Activated CD8-positive, alpha-beta memory T cell treated with anti-CD3 and anti-CD28 coated beads, Interleukin-2, amount 10 ng/mL, durations not matched to agents 7 days and 5 days (primary cell): ENCODE measurements around the gene SLC27A4. TPM values are rescaled to one million over a fixed set of nuclear protein-coding genes. Genes with fewer than 3 reads are reported as not detected.
A peak's percentile ranks its signal among the peaks of the same experiment; 100 is the strongest.

ENCODE experiments used
- ATAC-seq: fragments of 150-1000 bp; cut with Tn5 transposase; one replicate; pipeline ENCODE4 v1.10.0; 2021; ENCODE audit warnings: moderate library complexity
- CTCF ChIA-PET: fragments of 350-600 bp; sonication (Branson Sonifier 250); formaldehyde crosslinking; loops from one replicate; lab custom pipeline; 2021; ENCODE audit warnings: antibody characterized with exemption; lab: Charles Lee
- DNase-seq: peaks from one replicate; pipeline ENCODE4 v3.0.0-alpha.2; 2020
- H3K27ac Mint-ChIP-seq: one replicate; pipeline ENCODE4 v1.8.0; 2021; ENCODE audit warnings: mild to moderate bottlenecking, mixed read lengths
- H3K27me3 Mint-ChIP-seq: one replicate; pipeline ENCODE4 v1.8.0; 2021; ENCODE audit warnings: mixed read lengths
- H3K36me3 Mint-ChIP-seq: one replicate; pipeline ENCODE4 v1.8.0; 2021; ENCODE audit warnings: mild to moderate bottlenecking, mixed read lengths
- H3K4me1 Mint-ChIP-seq: one replicate; pipeline ENCODE4 v1.8.0; 2021; ENCODE audit warnings: mixed read lengths
- H3K4me3 Mint-ChIP-seq: one replicate; pipeline ENCODE4 v1.8.0; 2021; ENCODE audit warnings: mild to moderate bottlenecking, moderate library complexity, mixed read lengths
- H3K9me3 Mint-ChIP-seq: one replicate; pipeline ENCODE4 v1.8.0; 2022; ENCODE audit warnings: low read depth, mixed read lengths
- total RNA-seq, 2 experiments: library from RNA; stranded (reverse); gene quantifications; one replicate each; pipeline ENCODE4 v1.2.3, GENCODE V29; 2021

Gene SLC27A4
- total RNA-seq, 2 experiments from 2014 or later = 19.3 to 26.1 TPM

- no peak for ATAC-seq
- H3K36me3 Mint-ChIP-seq = no peaks in the 10 kb centered on the region
- peaks cover 13% of the 10 kb centered on the region for H3K4me1 Mint-ChIP-seq
- H3K27ac Mint-ChIP-seq = no peak overlapping the region
- no peaks in the 10 kb centered on the region for H3K27me3 Mint-ChIP-seq
- CTCF ChIA-PET = interaction anchor here (1.0 to 3.8 kb wide), 7 partner anchors 10 to 75 kb away, joined by 3 to 51 read pairs (median 8); partner anchors contain the start of genes CERCAM and URM1
- no peak for DNase-seq
- H3K9me3 Mint-ChIP-seq = no peaks in the 10 kb centered on the region
- H3K4me3 Mint-ChIP-seq = no peak overlapping the region
These were observed 20.5 kb downstream of the SLC27A4 start for GRCh38 chr9:128360826-128361225.

- H3K27me3 Mint-ChIP-seq = no peaks in the 10 kb centered on the region
- no peak overlapping the region for H3K4me3 Mint-ChIP-seq
- peaks cover 13% of the 10 kb centered on the region for H3K4me1 Mint-ChIP-seq
- ATAC-seq = no peak
- H3K27ac Mint-ChIP-seq = peak overlapping the region; percentile 79
- CTCF ChIA-PET = interaction anchor here (1.0 to 4.8 kb wide), 32 partner anchors 10 to 246 kb away, joined by 3 to 51 read pairs (median 4); partner anchors contain the start of genes CERCAM, GOLGA2, SPTAN1 and SWI5
- no peaks in the 10 kb centered on the region for H3K9me3 Mint-ChIP-seq
- no peaks in the 10 kb centered on the region for H3K36me3 Mint-ChIP-seq
- no peak for DNase-seq
These were observed 21.1 kb downstream of the SLC27A4 start for GRCh38 chr9:128361296-128361985.

GRCh38 chr9:128361986-128362646 lies 21.8 kb downstream of the SLC27A4 start:
- H3K27ac Mint-ChIP-seq = peak overlapping the region; percentile 79
- ATAC-seq = peak; percentile 91
- H3K4me3 Mint-ChIP-seq = peak overlapping the region; percentile 60
- H3K4me1 Mint-ChIP-seq = peaks cover 13% of the 10 kb centered on the region
- H3K27me3 Mint-ChIP-seq = no peaks in the 10 kb centered on the region
- no peaks in the 10 kb centered on the region for H3K36me3 Mint-ChIP-seq
- H3K9me3 Mint-ChIP-seq = no peaks in the 10 kb centered on the region
- CTCF ChIA-PET = interaction anchor here (0.6 to 4.8 kb wide), 44 partner anchors 9 to 482 kb away, joined by 3 to 51 read pairs (median 4); partner anchors contain the start of genes CERCAM, GOLGA2, SPTAN1 and SWI5
- DNase-seq = peak; percentile 81

GRCh38 chr9:128362774-128363173 lies 22.4 kb downstream of the SLC27A4 start:
- Mint-ChIP-seq H3K36me3 (no peaks in the 10 kb centered on the region), H3K27me3 (no peaks in the 10 kb centered on the region)
- CTCF ChIA-PET = interaction anchor here (0.6 to 4.8 kb wide), 39 partner anchors 9 to 481 kb away, joined by 3 to 51 read pairs (median 4); partner anchors contain the start of genes CERCAM, SPTAN1 and URM1

GRCh38 chr9:128365525-128365924 lies 25.2 kb downstream of the SLC27A4 start:
- H3K27ac Mint-ChIP-seq = no peak overlapping the region
- no peak for DNase-seq
- CTCF ChIA-PET = interaction anchor here (1.5 to 4.8 kb wide), 4 partner anchors 9 to 68 kb away, joined by 4 to 37 read pairs (median 8); partner anchors contain the start of gene CERCAM
- no peaks in the 10 kb centered on the region for H3K36me3 Mint-ChIP-seq
- no peak overlapping the region for H3K4me3 Mint-ChIP-seq
- H3K9me3 Mint-ChIP-seq = no peaks in the 10 kb centered on the region
- no peaks in the 10 kb centered on the region for H3K27me3 Mint-ChIP-seq
- H3K4me1 Mint-ChIP-seq = peaks cover 19% of the 10 kb centered on the region
- no peak for ATAC-seq

More at GRCh38 chr9:128362774-128363173, 22.4 kb downstream of the SLC27A4 start:
- H3K9me3 Mint-ChIP-seq = no peaks in the 10 kb centered on the region
- DNase-seq (no peak), ATAC-seq (no peak)
- H3K27ac Mint-ChIP-seq = no peak overlapping the region
- peaks cover 13% of the 10 kb centered on the region for H3K4me1 Mint-ChIP-seq
- H3K4me3 Mint-ChIP-seq = no peak overlapping the region

- Mint-ChIP-seq H3K27ac (no peak overlapping the region), H3K4me3 (no peak overlapping the region), H3K36me3 (peaks cover 8% of the 10 kb centered on the region), H3K27me3 (no peaks in the 10 kb centered on the region), H3K9me3 (no peaks in the 10 kb centered on the region), H3K4me1 (peaks cover 31% of the 10 kb centered on the region)
- CTCF ChIA-PET = no interaction called here
- DNase-seq = no peak
- no peak for ATAC-seq
These were observed 28.8 kb downstream of the SLC27A4 start for GRCh38 chr9:128369024-128369706.

GRCh38 chr9:128370367-128370751 lies 30.0 kb downstream of the SLC27A4 start:
- Mint-ChIP-seq H3K36me3 (peaks cover 8% of the 10 kb centered on the region), H3K4me3 (peak overlapping the region; percentile 95), H3K27ac (peak overlapping the region; percentile 91), H3K4me1 (peaks cover 28% of the 10 kb centered on the region), H3K27me3 (no peaks in the 10 kb centered on the region), H3K9me3 (no peaks in the 10 kb centered on the region)
- DNase-seq (no peak), ATAC-seq (no peak)
- CTCF ChIA-PET = interaction anchor here (0.7 to 3.7 kb wide), 6 partner anchors 8 to 174 kb away, joined by 3 to 51 read pairs (median 6); partner anchors contain the start of gene CERCAM

- Mint-ChIP-seq H3K27ac (peak within 1 kb of the TSS; percentile 91), H3K27me3 (no peaks in the 10 kb centered on the region), H3K4me1 (peaks cover 27% of the 10 kb centered on the region), H3K9me3 (no peaks in the 10 kb centered on the region), H3K36me3 (peaks cover 8% of the 10 kb centered on the region), H3K4me3 (peak within 1 kb of the TSS; percentile 95)
- peak; percentile 97 for DNase-seq
- CTCF ChIA-PET = interaction anchor here (0.7 to 3.7 kb wide), 12 partner anchors 9 to 493 kb away, joined by 3 to 51 read pairs (median 4); partner anchors contain the start of genes CERCAM and SPTAN1
- peak; percentile 97 for ATAC-seq
These were observed 30.7 kb downstream of the SLC27A4 start, which contains the start of gene URM1 for GRCh38 chr9:128370752-128371629. Gene URM1 (plus strand): TSS chr9:128371374. CDS start chr9:128371381, 7 bp downstream.

GRCh38 chr9:128371630-128372117 lies 31.3 kb downstream of the SLC27A4 start:
- Mint-ChIP-seq H3K4me1 (peaks cover 27% of the 10 kb centered on the region), H3K36me3 (peaks cover 8% of the 10 kb centered on the region), H3K27ac (peak overlapping the region; percentile 91), H3K9me3 (no peaks in the 10 kb centered on the region), H3K27me3 (no peaks in the 10 kb centered on the region), H3K4me3 (peak overlapping the region; percentile 95)
- ATAC-seq = no peak
- CTCF ChIA-PET = interaction anchor here (0.7 to 3.7 kb wide), 8 partner anchors 9 to 172 kb away, joined by 3 to 51 read pairs (median 4); partner anchors contain the start of gene CERCAM
- DNase-seq = no peak

- H3K9me3 Mint-ChIP-seq = no peaks in the 10 kb centered on the region
- H3K36me3 Mint-ChIP-seq = peaks cover 8% of the 10 kb centered on the region
- peaks cover 27% of the 10 kb centered on the region for H3K4me1 Mint-ChIP-seq
- H3K27me3 Mint-ChIP-seq = no peaks in the 10 kb centered on the region
- CTCF ChIA-PET = interaction anchor here (0.7 to 3.7 kb wide), 4 partner anchors 10 to 48 kb away, joined by 3 to 51 read pairs (median 4); no protein-coding TSS in a partner anchor
- ATAC-seq = no peak
- DNase-seq = no peak
- peak overlapping the region; percentile 95 for H3K4me3 Mint-ChIP-seq
- peak overlapping the region; percentile 91 for H3K27ac Mint-ChIP-seq
These were observed 31.9 kb downstream of the SLC27A4 start for GRCh38 chr9:128372188-128372641.

GRCh38 chr9:128372784-128373183 lies 32.5 kb downstream of the SLC27A4 start:
- Mint-ChIP-seq H3K9me3 (no peaks in the 10 kb centered on the region), H3K4me1 (peaks cover 27% of the 10 kb centered on the region), H3K36me3 (peaks cover 8% of the 10 kb centered on the region), H3K4me3 (peak overlapping the region; percentile 95), H3K27ac (no peak overlapping the region), H3K27me3 (no peaks in the 10 kb centered on the region)
- CTCF ChIA-PET = interaction anchor here (1.0 to 3.7 kb wide), 3 partner anchors 11 to 47 kb away, joined by 3 to 51 read pairs (median 4); no protein-coding TSS in a partner anchor
- ATAC-seq (no peak), DNase-seq (no peak)
